SK-N-SH treated with all-trans-retinoic acid at 6 μM for 48 hours (cell line): Measurements from ENCODE around the gene AIG1.
"Not testable (repeated sequence)": the region's sequence is repeated elsewhere in the genome, so short reads cannot be mapped to it uniquely, and the experiment has no call there.

ENCODE experiments used
- ATAC-seq: fragments of 200-7000 bp; cut with Tn5 transposase; 3 replicates; pipeline ENCODE4 v1.9.1; 2020; ENCODE audit warnings: mild to moderate bottlenecking, moderate library complexity
- ARNTL ChIP-seq: fragments of 450-650 bp; formaldehyde crosslinking; IDR thresholded peaks from 2 replicates; pipeline ENCODE4 v1.5.0; 2020; ENCODE audit warnings: low read depth, mild to moderate bottlenecking, moderate library complexity, borderline replicate concordance
- CSDC2 ChIP-seq: fragments of 250-450 bp; sonication (Bioruptor Pico); IDR thresholded peaks from 2 replicates; pipeline ENCODE4 v1.5.0; 2020; ENCODE audit warnings: mild to moderate bottlenecking, moderate library complexity
- ESRRG ChIP-seq: fragments of 250-450 bp; sonication (Bioruptor Pico); IDR thresholded peaks from 2 replicates; pipeline ENCODE4 v1.6.1; 2021; ENCODE audit warnings: mild to moderate bottlenecking
- OSR1 ChIP-seq: fragments of 250-450 bp; sonication (Bioruptor Pico); IDR thresholded peaks from 2 replicates; pipeline ENCODE4 v1.8.0; 2022; ENCODE audit warnings: moderate library complexity, mild to moderate bottlenecking, inconsistent platforms
- RARB ChIP-seq: fragments of 250-450 bp; sonication (Bioruptor Pico); IDR thresholded peaks from 2 replicates; pipeline ENCODE4 v1.8.0; 2021; ENCODE audit warnings: mild to moderate bottlenecking, moderate library complexity
- TCF4 ChIP-seq: fragments of 250-450 bp; sonication (Bioruptor Pico); IDR thresholded peaks from 2 replicates; pipeline ENCODE4 v1.8.0; 2021; ENCODE audit warnings: mild to moderate bottlenecking, moderate library complexity, borderline replicate concordance
- TOX ChIP-seq: fragments of 250-450 bp; sonication (Bioruptor Pico); IDR thresholded peaks from 2 replicates; pipeline ENCODE4 v1.8.0; 2021; ENCODE audit warnings: mild to moderate bottlenecking, moderate library complexity, borderline replicate concordance
- ZFP3 ChIP-seq: fragments of 250-450 bp; sonication (Bioruptor Pico); IDR thresholded peaks from 2 replicates; pipeline ENCODE4 v1.5.0; 2020; ENCODE audit warnings: mild to moderate bottlenecking, moderate library complexity
- ZFP30 ChIP-seq: fragments of 450-650 bp; formaldehyde crosslinking; IDR thresholded peaks from 2 replicates; pipeline ENCODE4 v1.5.0; 2022; ENCODE audit warnings: mild to moderate bottlenecking, moderate library complexity
- ZNF565 ChIP-seq: fragments of 450-650 bp; formaldehyde crosslinking; conservative IDR thresholded peaks from 2 replicates; pipeline ENCODE4 v1.5.0; 2020; ENCODE audit warnings: low read depth, mild to moderate bottlenecking, moderate library complexity
- ZNF70 ChIP-seq: fragments of 450-650 bp; formaldehyde crosslinking; IDR thresholded peaks from 2 replicates; pipeline ENCODE4 v1.5.0; 2020; ENCODE audit warnings: mild to moderate bottlenecking, moderate library complexity
- ZNF8 ChIP-seq: fragments of 450-650 bp; formaldehyde crosslinking; IDR thresholded peaks from 2 replicates; pipeline ENCODE4 v1.5.0; 2020; ENCODE audit warnings: mild to moderate bottlenecking, moderate library complexity
- TF ChIP-seq, protein P1 (sequence below): fragments of 250-450 bp; sonication (Bioruptor Pico); IDR thresholded peaks from 2 replicates; pipeline ENCODE4 v1.5.1; 2021; ENCODE audit warnings: mild to moderate bottlenecking, moderate library complexity
- TF ChIP-seq, protein P2 (sequence below): fragments of 250-450 bp; sonication (Bioruptor Pico); IDR thresholded peaks from 2 replicates; pipeline ENCODE4 v1.8.0; 2021; ENCODE audit warnings: low read depth, mild to moderate bottlenecking, moderate library complexity, borderline replicate concordance
- TF ChIP-seq, protein P3 (sequence below): fragments of 250-450 bp; sonication (Bioruptor Pico); IDR thresholded peaks from 2 replicates; pipeline ENCODE4 v1.5.0; 2020; ENCODE audit warnings: mild to moderate bottlenecking, moderate library complexity
- TF ChIP-seq, protein P4 (sequence below): fragments of 250-450 bp; sonication (Bioruptor Pico); IDR thresholded peaks from 2 replicates; pipeline ENCODE4 v1.5.1; 2020; ENCODE audit warnings: low read depth, mild to moderate bottlenecking, moderate library complexity

Gene AIG1

DNA sequence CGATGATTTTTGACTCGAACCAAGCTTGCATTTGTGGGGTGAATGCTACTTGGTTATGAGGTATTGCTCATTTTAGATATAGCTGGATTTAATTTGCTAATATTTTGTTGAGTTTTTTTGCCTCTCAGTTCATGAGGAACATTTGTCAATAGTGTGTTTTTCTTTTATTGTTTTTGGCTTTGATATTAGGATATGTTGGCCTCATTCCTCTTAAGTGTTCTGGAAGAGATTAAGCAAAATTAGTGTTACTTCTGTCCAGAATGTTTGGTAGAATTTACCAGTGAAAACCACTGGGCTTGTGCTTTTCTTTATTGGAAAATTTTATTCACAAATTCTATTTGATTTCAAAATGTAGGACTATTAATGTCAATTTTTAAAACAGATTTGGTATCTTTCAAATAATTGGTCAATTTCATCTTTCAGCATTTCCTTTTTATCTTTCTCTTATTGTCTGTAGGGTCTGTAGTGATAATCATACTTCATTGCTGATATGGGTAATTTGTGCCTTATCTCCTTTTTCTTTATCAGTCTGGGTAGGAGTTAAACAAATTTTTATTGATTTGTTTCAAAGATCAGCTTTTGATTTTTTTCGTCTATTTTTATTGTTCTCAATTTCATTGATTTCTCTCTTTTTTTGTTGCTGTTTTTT is 14.1 kb downstream of the AIG1 start:
- no peak for ATAC-seq
- TF ChIP-seq, protein P1, sequence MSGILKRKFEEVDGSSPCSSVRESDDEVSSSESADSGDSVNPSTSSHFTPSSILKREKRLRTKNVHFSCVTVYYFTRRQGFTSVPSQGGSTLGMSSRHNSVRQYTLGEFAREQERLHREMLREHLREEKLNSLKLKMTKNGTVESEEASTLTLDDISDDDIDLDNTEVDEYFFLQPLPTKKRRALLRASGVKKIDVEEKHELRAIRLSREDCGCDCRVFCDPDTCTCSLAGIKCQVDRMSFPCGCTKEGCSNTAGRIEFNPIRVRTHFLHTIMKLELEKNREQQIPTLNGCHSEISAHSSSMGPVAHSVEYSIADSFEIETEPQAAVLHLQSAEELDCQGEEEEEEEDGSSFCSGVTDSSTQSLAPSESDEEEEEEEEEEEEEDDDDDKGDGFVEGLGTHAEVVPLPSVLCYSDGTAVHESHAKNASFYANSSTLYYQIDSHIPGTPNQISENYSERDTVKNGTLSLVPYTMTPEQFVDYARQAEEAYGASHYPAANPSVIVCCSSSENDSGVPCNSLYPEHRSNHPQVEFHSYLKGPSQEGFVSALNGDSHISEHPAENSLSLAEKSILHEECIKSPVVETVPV (CRISPR knock-in tag), result no peak
- no peak for TF ChIP-seq OSR1 (CRISPR knock-in tag)

DNA sequence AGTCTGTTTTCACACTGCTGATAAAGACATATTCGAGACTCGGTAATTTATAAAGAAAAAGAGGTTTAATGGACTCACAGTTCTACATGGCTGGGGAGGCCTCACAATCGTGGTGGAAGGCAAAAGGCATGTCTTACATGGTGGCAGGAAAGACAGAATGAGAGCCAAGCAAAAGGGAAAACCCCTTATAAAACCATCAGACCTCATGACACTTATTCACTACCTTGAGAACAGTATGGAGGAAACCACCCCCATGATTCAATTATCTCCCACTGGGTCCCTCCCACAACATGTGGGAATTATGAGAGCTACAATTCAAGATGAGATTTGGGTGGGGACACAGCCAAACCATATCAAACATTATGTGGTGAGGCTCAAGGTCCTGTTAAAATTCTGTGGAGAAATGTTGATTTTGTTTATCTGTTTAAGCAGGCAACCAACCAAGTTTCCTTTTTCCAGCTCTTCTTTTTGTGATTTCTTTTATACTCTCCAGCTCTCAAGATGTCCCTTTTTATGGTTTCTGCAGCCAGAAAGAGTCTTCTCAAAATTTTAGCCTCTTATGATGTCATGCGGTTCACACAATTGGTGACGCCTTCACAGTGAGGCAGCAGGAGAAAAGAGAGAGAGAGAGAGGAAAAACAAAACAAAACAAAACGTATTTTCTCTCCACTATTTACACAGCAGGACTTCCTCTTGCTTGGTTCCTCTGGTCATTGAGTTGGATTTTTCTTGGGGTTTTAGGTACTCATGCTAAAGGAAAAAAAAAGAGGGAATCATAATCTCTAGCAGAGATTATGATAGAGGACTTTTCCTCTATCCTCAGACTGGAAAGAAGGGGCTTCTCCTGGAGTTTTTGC is 18.0 kb downstream of the AIG1 start:
- TF ChIP-seq TOX (CRISPR knock-in tag), result no peak
- no peak for TF ChIP-seq ZFP30
- TF ChIP-seq CSDC2 (CRISPR knock-in tag), result no peak
- no peak for TF ChIP-seq ZNF565 (CRISPR knock-in tag)
- TF ChIP-seq ARNTL (CRISPR knock-in tag), result no peak
- TF ChIP-seq, protein P1 (CRISPR knock-in tag), result no peak
- TF ChIP-seq ESRRG (CRISPR knock-in tag), result no peak
- TF ChIP-seq, protein P2, sequence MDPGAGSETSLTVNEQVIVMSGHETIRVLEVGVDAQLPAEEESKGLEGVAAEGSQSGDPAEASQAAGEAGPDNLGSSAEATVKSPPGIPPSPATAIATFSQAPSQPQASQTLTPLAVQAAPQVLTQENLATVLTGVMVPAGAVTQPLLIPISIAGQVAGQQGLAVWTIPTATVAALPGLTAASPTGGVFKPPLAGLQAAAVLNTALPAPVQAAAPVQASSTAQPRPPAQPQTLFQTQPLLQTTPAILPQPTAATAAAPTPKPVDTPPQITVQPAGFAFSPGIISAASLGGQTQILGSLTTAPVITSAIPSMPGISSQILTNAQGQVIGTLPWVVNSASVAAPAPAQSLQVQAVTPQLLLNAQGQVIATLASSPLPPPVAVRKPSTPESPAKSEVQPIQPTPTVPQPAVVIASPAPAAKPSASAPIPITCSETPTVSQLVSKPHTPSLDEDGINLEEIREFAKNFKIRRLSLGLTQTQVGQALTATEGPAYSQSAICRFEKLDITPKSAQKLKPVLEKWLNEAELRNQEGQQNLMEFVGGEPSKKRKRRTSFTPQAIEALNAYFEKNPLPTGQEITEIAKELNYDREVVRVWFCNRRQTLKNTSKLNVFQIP (CRISPR knock-in tag), result no peak
- TF ChIP-seq RARB (CRISPR knock-in tag), result no peak
- TF ChIP-seq ZNF8, result no peak
- ATAC-seq, result no peak

DNA sequence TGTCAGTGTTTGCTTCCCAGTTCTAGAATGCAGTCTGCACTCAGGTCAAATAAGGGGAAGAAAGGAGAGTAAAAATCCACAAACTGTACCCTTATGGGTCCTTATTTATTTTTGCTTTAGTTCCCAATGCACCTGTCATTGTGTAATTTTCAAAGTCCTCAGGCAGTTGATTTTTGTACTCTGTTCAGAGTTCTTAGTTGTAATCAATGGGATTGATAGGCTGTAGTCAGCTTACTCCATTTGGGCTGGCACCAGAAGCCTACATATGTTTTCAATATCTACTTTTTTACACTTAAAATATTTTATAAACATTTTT is 18.6 kb downstream of the AIG1 start:
- no peak for ATAC-seq
- TF ChIP-seq, protein P3, sequence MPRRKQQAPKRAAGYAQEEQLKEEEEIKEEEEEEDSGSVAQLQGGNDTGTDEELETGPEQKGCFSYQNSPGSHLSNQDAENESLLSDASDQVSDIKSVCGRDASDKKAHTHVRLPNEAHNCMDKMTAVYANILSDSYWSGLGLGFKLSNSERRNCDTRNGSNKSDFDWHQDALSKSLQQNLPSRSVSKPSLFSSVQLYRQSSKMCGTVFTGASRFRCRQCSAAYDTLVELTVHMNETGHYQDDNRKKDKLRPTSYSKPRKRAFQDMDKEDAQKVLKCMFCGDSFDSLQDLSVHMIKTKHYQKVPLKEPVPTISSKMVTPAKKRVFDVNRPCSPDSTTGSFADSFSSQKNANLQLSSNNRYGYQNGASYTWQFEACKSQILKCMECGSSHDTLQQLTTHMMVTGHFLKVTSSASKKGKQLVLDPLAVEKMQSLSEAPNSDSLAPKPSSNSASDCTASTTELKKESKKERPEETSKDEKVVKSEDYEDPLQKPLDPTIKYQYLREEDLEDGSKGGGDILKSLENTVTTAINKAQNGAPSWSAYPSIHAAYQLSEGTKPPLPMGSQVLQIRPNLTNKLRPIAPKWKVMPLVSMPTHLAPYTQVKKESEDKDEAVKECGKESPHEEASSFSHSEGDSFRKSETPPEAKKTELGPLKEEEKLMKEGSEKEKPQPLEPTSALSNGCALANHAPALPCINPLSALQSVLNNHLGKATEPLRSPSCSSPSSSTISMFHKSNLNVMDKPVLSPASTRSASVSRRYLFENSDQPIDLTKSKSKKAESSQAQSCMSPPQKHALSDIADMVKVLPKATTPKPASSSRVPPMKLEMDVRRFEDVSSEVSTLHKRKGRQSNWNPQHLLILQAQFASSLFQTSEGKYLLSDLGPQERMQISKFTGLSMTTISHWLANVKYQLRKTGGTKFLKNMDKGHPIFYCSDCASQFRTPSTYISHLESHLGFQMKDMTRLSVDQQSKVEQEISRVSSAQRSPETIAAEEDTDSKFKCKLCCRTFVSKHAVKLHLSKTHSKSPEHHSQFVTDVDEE, result no peak
- TF ChIP-seq ZNF70, result no peak
- TF ChIP-seq, protein P4, sequence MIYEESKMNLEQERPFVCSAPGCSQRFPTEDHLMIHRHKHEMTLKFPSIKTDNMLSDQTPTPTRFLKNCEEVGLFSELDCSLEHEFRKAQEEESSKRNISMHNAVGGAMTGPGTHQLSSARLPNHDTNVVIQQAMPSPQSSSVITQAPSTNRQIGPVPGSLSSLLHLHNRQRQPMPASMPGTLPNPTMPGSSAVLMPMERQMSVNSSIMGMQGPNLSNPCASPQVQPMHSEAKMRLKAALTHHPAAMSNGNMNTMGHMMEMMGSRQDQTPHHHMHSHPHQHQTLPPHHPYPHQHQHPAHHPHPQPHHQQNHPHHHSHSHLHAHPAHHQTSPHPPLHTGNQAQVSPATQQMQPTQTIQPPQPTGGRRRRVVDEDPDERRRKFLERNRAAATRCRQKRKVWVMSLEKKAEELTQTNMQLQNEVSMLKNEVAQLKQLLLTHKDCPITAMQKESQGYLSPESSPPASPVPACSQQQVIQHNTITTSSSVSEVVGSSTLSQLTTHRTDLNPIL, result no peak
- TF ChIP-seq, protein P1 (CRISPR knock-in tag), result no peak
- TF ChIP-seq ARNTL (CRISPR knock-in tag), result no peak
- TF ChIP-seq ZFP30, result no peak
- TF ChIP-seq TCF4 (CRISPR knock-in tag), result no peak
- TF ChIP-seq ESRRG (CRISPR knock-in tag), result no peak
- no peak for TF ChIP-seq TOX (CRISPR knock-in tag)
- TF ChIP-seq CSDC2 (CRISPR knock-in tag), result no peak
- TF ChIP-seq ZFP3 (CRISPR knock-in tag), result no peak

DNA sequence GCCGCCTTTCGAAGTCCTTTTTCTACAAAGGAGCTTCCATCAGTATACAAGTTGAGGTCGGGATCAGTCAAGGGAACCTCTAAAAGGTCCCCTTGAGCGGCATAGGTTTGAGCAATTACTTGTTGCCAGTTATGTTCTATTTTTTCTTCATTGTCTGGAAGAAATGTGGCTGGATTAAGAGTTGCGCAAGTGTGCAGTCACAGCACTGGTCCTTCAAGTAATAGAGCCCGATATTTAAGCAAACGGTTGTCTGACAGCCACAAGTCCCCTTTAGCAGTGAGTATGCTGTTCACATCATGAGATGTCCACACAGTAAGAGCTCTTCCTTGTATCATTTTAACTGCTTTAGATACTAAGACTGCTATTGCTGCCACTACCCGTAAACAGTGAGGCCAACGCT is 21.6 kb downstream of the AIG1 start:
- not testable (repeated sequence) for ATAC-seq

DNA sequence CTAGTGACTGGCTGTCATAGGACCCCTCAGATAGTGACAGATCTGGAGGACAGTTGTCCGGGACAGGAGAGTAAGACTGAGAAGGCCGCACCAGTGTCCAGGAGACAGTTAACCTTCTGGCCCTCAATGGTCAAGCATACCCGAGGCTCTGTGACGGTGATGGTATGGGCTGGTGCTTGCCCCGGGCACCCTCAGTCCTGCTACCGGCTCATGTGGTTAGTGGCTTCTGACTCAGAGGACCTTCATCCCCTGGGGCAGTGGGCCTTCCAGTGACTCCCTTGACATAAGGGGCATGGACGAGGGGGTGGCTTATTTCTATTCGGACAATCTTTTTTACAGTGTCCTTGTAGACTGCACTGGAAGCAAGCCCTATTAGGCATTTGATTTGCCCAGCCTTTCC is 23.3 kb downstream of the AIG1 start:
- not testable (repeated sequence) for ATAC-seq

DNA sequence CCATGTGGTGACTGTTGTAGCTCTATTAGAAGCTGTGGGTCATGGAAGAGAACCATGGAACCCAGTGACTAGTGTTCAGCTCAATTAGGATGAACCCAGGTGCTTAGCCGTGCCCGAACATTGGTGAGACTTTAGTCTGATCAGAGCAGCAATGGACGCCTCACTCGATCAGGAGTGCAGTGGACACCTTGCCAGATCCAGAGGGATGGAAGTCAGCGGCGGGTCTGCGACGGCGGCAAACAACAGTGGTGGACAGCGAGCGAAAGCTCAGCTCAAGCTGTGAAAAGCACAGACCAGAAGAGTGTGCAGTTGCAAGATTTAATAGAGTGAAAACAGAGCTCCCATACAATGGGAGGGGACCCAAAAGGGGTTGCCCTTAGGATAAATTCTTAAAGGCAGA is 26.6 kb downstream of the AIG1 start:
- ATAC-seq, result not testable (repeated sequence)
